Keratinocyte (primary cell): ENCODE measurements around the gene FEM1B.

Experiments
- EZH2 ChIP-seq: IDR thresholded peaks from one replicate; pipeline ENCODE4 v1.6.1; 2012; ENCODE audit warnings: inconsistent platforms, mild to moderate bottlenecking, low read length, moderate library complexity
- TF ChIP-seq, protein P1 (sequence below), 3 experiments: IDR thresholded peaks in 1 of 3; conservative IDR thresholded peaks in 1 of 3; optimal IDR thresholded peaks in 1 of 3; 2 replicates in 2 of 3; 3 replicates in 1 of 3; pipeline versions ENCODE3 to v1.5.1; 2011; ENCODE audit warnings: low read length in 3 of 3, mild to moderate bottlenecking in 3 of 3, moderate library complexity in 2 of 3, control low read depth in 1 of 3, inconsistent platforms in 1 of 3; ENCODE audit not compliant: insufficient read depth in 2 of 3; ENCODE audit errors: extremely low read depth in 1 of 3

DNA sequence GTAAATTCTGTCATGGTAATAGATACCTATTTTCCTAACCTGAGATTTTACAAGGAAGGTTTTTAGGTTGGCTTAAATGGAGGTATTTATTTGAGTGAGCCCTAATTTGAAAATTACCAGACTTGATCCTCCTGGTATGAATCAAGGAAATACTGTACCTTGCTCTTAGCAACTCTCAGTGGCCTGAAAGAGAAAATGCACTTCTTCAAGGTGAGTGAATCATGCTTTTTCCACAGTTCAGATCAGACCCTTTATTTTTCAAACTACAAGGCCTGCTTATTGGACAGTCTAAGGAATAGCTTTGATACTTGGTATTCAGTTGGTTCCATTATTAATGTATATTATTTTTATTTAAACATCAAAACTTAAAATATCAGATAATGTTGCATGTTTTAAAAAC is 15.4 kb downstream of the FEM1B start:
- TF ChIP-seq EZH2, result no peak
- TF ChIP-seq, protein P1, sequence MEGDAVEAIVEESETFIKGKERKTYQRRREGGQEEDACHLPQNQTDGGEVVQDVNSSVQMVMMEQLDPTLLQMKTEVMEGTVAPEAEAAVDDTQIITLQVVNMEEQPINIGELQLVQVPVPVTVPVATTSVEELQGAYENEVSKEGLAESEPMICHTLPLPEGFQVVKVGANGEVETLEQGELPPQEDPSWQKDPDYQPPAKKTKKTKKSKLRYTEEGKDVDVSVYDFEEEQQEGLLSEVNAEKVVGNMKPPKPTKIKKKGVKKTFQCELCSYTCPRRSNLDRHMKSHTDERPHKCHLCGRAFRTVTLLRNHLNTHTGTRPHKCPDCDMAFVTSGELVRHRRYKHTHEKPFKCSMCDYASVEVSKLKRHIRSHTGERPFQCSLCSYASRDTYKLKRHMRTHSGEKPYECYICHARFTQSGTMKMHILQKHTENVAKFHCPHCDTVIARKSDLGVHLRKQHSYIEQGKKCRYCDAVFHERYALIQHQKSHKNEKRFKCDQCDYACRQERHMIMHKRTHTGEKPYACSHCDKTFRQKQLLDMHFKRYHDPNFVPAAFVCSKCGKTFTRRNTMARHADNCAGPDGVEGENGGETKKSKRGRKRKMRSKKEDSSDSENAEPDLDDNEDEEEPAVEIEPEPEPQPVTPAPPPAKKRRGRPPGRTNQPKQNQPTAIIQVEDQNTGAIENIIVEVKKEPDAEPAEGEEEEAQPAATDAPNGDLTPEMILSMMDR (optimal IDR thresholded peaks at IDR 0.05 in 1 of 3, IDR thresholded peaks at IDR 0.05 in 1 of 3, conservative IDR thresholded peaks at IDR 0.05 in 1 of 3; ENCODE audit: extremely low read depth in 1 of 3, insufficient read depth in 2 of 3, low read length in 3 of 3), result no peak
